Measurements from ENCODE around the gene TMEM80.

TMEM80 gene

DNA sequence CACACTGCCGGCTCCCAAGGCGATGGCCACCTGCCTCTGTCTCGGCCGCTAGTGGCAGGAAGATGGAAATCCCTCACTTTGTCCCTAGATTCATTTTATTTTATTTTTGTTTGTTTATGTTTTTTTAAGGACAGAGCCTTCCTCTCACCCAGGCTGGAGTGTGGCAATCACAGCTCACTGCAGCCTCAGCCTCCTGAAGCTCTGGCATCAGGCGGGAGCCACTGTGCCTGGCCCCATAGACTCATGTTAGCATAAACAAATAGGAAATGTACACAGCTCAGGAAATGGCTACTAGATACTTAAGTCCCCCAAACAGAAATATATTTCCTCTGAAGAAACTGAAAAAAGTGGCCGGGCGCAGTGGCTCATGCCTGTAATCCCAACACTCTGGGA lies 3.5 kb downstream of the TMEM80 start:
- no peak overlapping the region for H4K5ac ChIP-seq (ENCODE audit: low read length)
- no peak overlapping the region for H2AK5ac ChIP-seq (ENCODE audit: low read length)
- no CpG with 5 or more reads among the region's 7 CpGs for WGBS (ENCODE audit: extremely low coverage, insufficient coverage, low lambda C conversion rate)
- H3K79me1 ChIP-seq (ENCODE audit: low read length) = no peaks in the 10 kb centered on the region
- no peak overlapping the region for H2BK120ac ChIP-seq (ENCODE audit: low read depth, low read length)
- H3K27ac ChIP-seq (ENCODE audit: low read depth, low read length) = no peak overlapping the region
- no peak overlapping the region for H3K9ac ChIP-seq (ENCODE audit: low read length)
- H3K56ac ChIP-seq (ENCODE audit: low read length) = no peak overlapping the region
- no peak overlapping the region for H3K4me3 ChIP-seq (ENCODE audit: low read length)
- no peak overlapping the region for H3K4ac ChIP-seq (ENCODE audit: low read depth, low read length)
- H3K4me2 ChIP-seq (ENCODE audit: low read length) = no peak overlapping the region
- no peaks in the 10 kb centered on the region for H3K27me3 ChIP-seq (ENCODE audit: insufficient read depth, low read length, poor library complexity)
- H3K18ac ChIP-seq (ENCODE audit: low read length) = no peak overlapping the region
- no peak for DNase-seq
- no peaks in the 10 kb centered on the region for H3K4me1 ChIP-seq (ENCODE audit: control insufficient read depth, low read depth, low read length)
- H3K36me3 ChIP-seq (ENCODE audit: control insufficient read depth, insufficient read depth, low read length) = no peaks in the 10 kb centered on the region
- H3K79me2 ChIP-seq (ENCODE audit: control insufficient read depth, insufficient read depth, low read length) = peaks cover 2% of the 10 kb centered on the region
- no peak overlapping the region for H2BK15ac ChIP-seq (replicated peaks; ENCODE audit: low read depth)
- no peak overlapping the region for H3K23ac ChIP-seq (ENCODE audit: low read length)
- no peak overlapping the region for H2BK5ac ChIP-seq (ENCODE audit: low read length)
- no peak overlapping the region for H4K8ac ChIP-seq (ENCODE audit: low read depth, low read length)

GRCh38 chr11:699753-700152 lies 4.1 kb downstream of the TMEM80 start:
- no CpG with 5 or more reads among the region's 1 CpG for WGBS (ENCODE audit: extremely low coverage, insufficient coverage, low lambda C conversion rate)
- H3K18ac ChIP-seq (ENCODE audit: low read length) = no peak overlapping the region

DNA sequence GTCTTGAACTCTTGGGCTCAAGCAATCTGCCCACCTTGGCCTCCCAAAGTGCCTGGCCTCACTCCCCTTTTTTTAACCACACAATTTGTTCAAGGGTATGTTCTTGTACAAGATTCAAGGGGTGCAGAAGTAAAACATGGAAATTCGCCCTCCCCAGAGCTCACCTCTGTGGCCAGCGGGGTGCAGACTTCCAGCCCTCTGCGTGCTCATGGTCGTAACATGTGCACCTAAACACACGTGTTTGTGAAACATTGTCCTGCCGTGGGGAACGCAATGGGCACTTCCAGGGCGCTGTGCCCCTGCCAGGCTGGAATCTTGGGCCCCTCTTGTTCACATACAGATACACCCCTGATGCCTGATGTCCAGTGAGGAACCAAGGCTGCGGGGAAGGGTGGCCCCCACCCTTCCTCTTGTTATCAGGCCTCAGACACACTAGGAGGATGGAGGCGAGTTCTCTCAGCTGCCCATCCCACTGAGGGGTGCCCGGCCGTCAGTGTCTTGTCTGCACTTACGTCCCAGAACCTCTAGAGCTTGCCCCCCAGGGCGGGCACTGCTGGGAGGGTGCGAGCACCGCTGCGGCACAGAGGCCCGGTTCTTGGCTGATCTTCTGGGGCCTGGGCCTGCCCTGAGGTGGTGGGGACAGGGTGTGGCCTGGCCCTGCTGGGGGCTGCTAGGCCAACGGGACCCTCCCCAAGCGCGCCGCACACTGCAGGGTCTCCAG lies 6.3 kb downstream of the TMEM80 start:
- no peak overlapping the region for H4K8ac ChIP-seq (ENCODE audit: low read depth, low read length)
- H3K27me3 ChIP-seq (ENCODE audit: insufficient read depth, low read length, poor library complexity) = no peaks in the 10 kb centered on the region
- no peak overlapping the region for H3K27ac ChIP-seq (ENCODE audit: low read depth, low read length)
- H2BK5ac ChIP-seq (ENCODE audit: low read length) = no peak overlapping the region
- H3K79me2 ChIP-seq (ENCODE audit: control insufficient read depth, insufficient read depth, low read length) = no peaks in the 10 kb centered on the region
- no peak overlapping the region for H3K4me3 ChIP-seq (ENCODE audit: low read length)
- H3K36me3 ChIP-seq (ENCODE audit: control insufficient read depth, insufficient read depth, low read length) = no peaks in the 10 kb centered on the region
- no peak overlapping the region for H3K18ac ChIP-seq (ENCODE audit: low read length)
- no peak overlapping the region for H3K9ac ChIP-seq (ENCODE audit: low read length)
- H3K23ac ChIP-seq (ENCODE audit: low read length) = no peak overlapping the region
- WGBS (ENCODE audit: extremely low coverage, insufficient coverage, low lambda C conversion rate) = no CpG with 5 or more reads among the region's 22 CpGs
- no peaks in the 10 kb centered on the region for H3K79me1 ChIP-seq (ENCODE audit: low read length)
- H2AK5ac ChIP-seq (ENCODE audit: low read length) = no peak overlapping the region
- no peak overlapping the region for H3K56ac ChIP-seq (ENCODE audit: low read length)
- no peak overlapping the region for H4K5ac ChIP-seq (ENCODE audit: low read length)
- no peak for DNase-seq
- no peaks in the 10 kb centered on the region for H3K4me1 ChIP-seq (ENCODE audit: control insufficient read depth, low read depth, low read length)
- no peak overlapping the region for H3K4me2 ChIP-seq (ENCODE audit: low read length)
- H3K4ac ChIP-seq (ENCODE audit: low read depth, low read length) = no peak overlapping the region
- no peak overlapping the region for H2BK120ac ChIP-seq (ENCODE audit: low read depth, low read length)
- no peak overlapping the region for H2BK15ac ChIP-seq (replicated peaks; ENCODE audit: low read depth)

More at GRCh38 chr11:699753-700152, 4.1 kb downstream of the TMEM80 start:
- Histone ChIP-seq H2BK5ac (ENCODE audit: low read length) (no peak overlapping the region), H3K9ac (ENCODE audit: low read length) (no peak overlapping the region), H3K27ac (ENCODE audit: low read depth, low read length) (no peak overlapping the region), H4K8ac (ENCODE audit: low read depth, low read length) (no peak overlapping the region), H3K4me3 (ENCODE audit: low read length) (no peak overlapping the region), H3K4me2 (ENCODE audit: low read length) (no peak overlapping the region), H3K79me2 (ENCODE audit: control insufficient read depth, insufficient read depth, low read length) (no peaks in the 10 kb centered on the region), H3K79me1 (ENCODE audit: low read length) (no peaks in the 10 kb centered on the region), H3K56ac (ENCODE audit: low read length) (no peak overlapping the region), H3K27me3 (ENCODE audit: insufficient read depth, low read length, poor library complexity) (no peaks in the 10 kb centered on the region), H4K5ac (ENCODE audit: low read length) (no peak overlapping the region), H2BK15ac (replicated peaks; ENCODE audit: low read depth) (no peak overlapping the region), H2AK5ac (ENCODE audit: low read length) (no peak overlapping the region), H2BK120ac (ENCODE audit: low read depth, low read length) (no peak overlapping the region), H3K4me1 (ENCODE audit: control insufficient read depth, low read depth, low read length) (no peaks in the 10 kb centered on the region), H3K23ac (ENCODE audit: low read length) (no peak overlapping the region), H3K4ac (ENCODE audit: low read depth, low read length) (no peak overlapping the region), H3K36me3 (ENCODE audit: control insufficient read depth, insufficient read depth, low read length) (no peaks in the 10 kb centered on the region)
- DNase-seq = no peak

DNA sequence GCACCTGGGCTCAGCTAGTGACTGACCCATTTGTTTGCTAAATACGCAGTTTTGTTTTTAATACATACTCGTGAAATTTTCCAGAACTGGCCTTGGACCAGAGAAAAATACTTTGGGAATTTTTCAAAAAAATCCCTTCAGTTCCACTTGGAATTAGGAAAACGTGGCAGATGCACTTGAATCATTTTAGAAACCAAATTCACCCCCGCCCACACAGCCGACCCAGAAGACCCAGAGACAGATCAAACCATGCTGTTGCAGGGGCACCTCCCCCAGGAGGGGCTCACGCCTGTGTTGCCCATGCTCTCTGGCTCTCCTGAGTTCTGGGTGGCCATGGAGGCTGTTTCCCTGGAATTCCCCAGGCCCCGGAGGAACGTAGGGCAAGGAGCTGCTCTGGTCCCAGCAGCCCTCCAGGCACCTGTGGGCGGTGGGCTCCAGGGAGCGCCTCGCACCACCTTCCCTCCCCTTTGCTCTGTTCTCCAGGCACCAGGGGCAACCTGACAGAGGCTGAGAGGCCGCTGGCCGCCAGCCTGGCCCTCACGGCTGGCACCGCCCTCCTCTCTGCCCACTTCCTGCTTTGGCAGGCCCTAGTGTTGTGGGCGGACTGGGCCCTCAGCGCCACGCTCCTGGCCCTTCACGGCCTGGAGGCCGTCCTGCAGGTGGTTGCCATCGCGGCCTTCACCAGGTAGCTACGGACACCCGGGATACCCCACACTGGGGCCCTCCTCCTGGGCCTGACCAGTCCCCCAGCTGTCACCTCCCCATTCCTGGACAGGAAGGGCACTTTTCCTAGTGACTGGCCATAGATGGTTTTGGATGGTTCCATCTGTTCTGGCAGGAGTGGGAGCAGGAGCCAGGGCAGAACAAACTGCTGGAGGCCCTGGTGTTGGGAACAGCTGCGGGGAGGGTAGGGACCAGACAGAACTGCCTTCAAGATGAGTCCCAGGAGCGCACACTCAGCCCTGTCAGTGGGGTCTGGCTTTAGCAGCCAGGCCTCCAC lies 7.1 kb downstream of the TMEM80 start:
- no peak overlapping the region for H3K4me2 ChIP-seq (ENCODE audit: low read length)
- DNase-seq = no peak
- H3K79me2 ChIP-seq (ENCODE audit: control insufficient read depth, insufficient read depth, low read length) = no peaks in the 10 kb centered on the region
- no peak overlapping the region for H2AK5ac ChIP-seq (ENCODE audit: low read length)
- no CpG with 5 or more reads among the region's 26 CpGs for WGBS (ENCODE audit: extremely low coverage, insufficient coverage, low lambda C conversion rate)
- no peak overlapping the region for H3K4me3 ChIP-seq (ENCODE audit: low read length)
- H3K18ac ChIP-seq (ENCODE audit: low read length) = no peak overlapping the region
- H3K9ac ChIP-seq (ENCODE audit: low read length) = no peak overlapping the region
- H3K27me3 ChIP-seq (ENCODE audit: insufficient read depth, low read length, poor library complexity) = no peaks in the 10 kb centered on the region
- no peak overlapping the region for H3K27ac ChIP-seq (ENCODE audit: low read depth, low read length)
- no peaks in the 10 kb centered on the region for H3K4me1 ChIP-seq (ENCODE audit: control insufficient read depth, low read depth, low read length)
- no peak overlapping the region for H2BK15ac ChIP-seq (replicated peaks; ENCODE audit: low read depth)
- no peaks in the 10 kb centered on the region for H3K36me3 ChIP-seq (ENCODE audit: control insufficient read depth, insufficient read depth, low read length)
- no peaks in the 10 kb centered on the region for H3K79me1 ChIP-seq (ENCODE audit: low read length)
- H4K8ac ChIP-seq (ENCODE audit: low read depth, low read length) = no peak overlapping the region
- H3K56ac ChIP-seq (ENCODE audit: low read length) = no peak overlapping the region
- no peak overlapping the region for H4K5ac ChIP-seq (ENCODE audit: low read length)
- H2BK120ac ChIP-seq (ENCODE audit: low read depth, low read length) = no peak overlapping the region
- H2BK5ac ChIP-seq (ENCODE audit: low read length) = no peak overlapping the region
- H3K4ac ChIP-seq (ENCODE audit: low read depth, low read length) = no peak overlapping the region
- H3K23ac ChIP-seq (ENCODE audit: low read length) = no peak overlapping the region

GRCh38 chr11:703506-703905 lies 7.9 kb downstream of the TMEM80 start:
- no peaks in the 10 kb centered on the region for H3K79me1 ChIP-seq (ENCODE audit: low read length)
- no peak overlapping the region for H2AK5ac ChIP-seq (ENCODE audit: low read length)
- H2BK5ac ChIP-seq (ENCODE audit: low read length) = no peak overlapping the region
- no peak overlapping the region for H3K9ac ChIP-seq (ENCODE audit: low read length)
- H3K4ac ChIP-seq (ENCODE audit: low read depth, low read length) = no peak overlapping the region
- no peaks in the 10 kb centered on the region for H3K27me3 ChIP-seq (ENCODE audit: insufficient read depth, low read length, poor library complexity)
- no CpG with 5 or more reads among the region's 9 CpGs for WGBS (ENCODE audit: extremely low coverage, insufficient coverage, low lambda C conversion rate)
- no peak overlapping the region for H4K8ac ChIP-seq (ENCODE audit: low read depth, low read length)
- no peaks in the 10 kb centered on the region for H3K79me2 ChIP-seq (ENCODE audit: control insufficient read depth, insufficient read depth, low read length)
- no peak overlapping the region for H2BK120ac ChIP-seq (ENCODE audit: low read depth, low read length)
- peaks cover 2% of the 10 kb centered on the region for H3K4me1 ChIP-seq (ENCODE audit: control insufficient read depth, low read depth, low read length)
- no peak overlapping the region for H2BK15ac ChIP-seq (replicated peaks; ENCODE audit: low read depth)
- no peak overlapping the region for H3K4me2 ChIP-seq (ENCODE audit: low read length)
- no peaks in the 10 kb centered on the region for H3K36me3 ChIP-seq (ENCODE audit: control insufficient read depth, insufficient read depth, low read length)
- no peak for DNase-seq
- no peak overlapping the region for H3K27ac ChIP-seq (ENCODE audit: low read depth, low read length)
- H3K23ac ChIP-seq (ENCODE audit: low read length) = no peak overlapping the region
- no peak overlapping the region for H3K18ac ChIP-seq (ENCODE audit: low read length)
- H4K5ac ChIP-seq (ENCODE audit: low read length) = no peak overlapping the region
- no peak overlapping the region for H3K4me3 ChIP-seq (ENCODE audit: low read length)
- H3K56ac ChIP-seq (ENCODE audit: low read length) = no peak overlapping the region
